ENCODE results near the gene TWSG1.

- TF ChIP-seq EP300 (IDR thresholded peaks at IDR 0.05; ENCODE audit: borderline replicate concordance) (no peak), RAD21 (IDR thresholded peaks at IDR 0.05; ENCODE audit: low read depth) (no peak), CEBPB (IDR thresholded peaks at IDR 0.05) (no peak), YY1 (IDR thresholded peaks at IDR 0.05; ENCODE audit: low read depth) (no peak), ZBTB7A (IDR thresholded peaks at IDR 0.05; ENCODE audit: low read depth) (no peak), TAF1 (IDR thresholded peaks at IDR 0.05; ENCODE audit: low read depth) (no peak), FOXM1 (IDR thresholded peaks at IDR 0.05; ENCODE audit: borderline replicate concordance, low read depth) (no peak), REST (IDR thresholded peaks at IDR 0.05; ENCODE audit: low read depth) (no peak)
- TF ChIP-seq, protein P1, sequence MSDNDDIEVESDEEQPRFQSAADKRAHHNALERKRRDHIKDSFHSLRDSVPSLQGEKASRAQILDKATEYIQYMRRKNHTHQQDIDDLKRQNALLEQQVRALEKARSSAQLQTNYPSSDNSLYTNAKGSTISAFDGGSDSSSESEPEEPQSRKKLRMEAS (IDR thresholded peaks at IDR 0.05): no peak
- TF ChIP-seq, protein P2, sequence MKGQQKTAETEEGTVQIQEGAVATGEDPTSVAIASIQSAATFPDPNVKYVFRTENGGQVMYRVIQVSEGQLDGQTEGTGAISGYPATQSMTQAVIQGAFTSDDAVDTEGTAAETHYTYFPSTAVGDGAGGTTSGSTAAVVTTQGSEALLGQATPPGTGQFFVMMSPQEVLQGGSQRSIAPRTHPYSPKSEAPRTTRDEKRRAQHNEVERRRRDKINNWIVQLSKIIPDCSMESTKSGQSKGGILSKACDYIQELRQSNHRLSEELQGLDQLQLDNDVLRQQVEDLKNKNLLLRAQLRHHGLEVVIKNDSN (IDR thresholded peaks at IDR 0.05): no peak
These were observed 5.1 kb upstream of the TWSG1 start for GRCh38 chr18:9329471-9329870.

Data from Ishikawa (cell line).